Liver (tissue), 9 donors: ENCODE results near the gene CACNA1H. TPM values are rescaled to one million over a fixed set of nuclear protein-coding genes. Genes with fewer than 3 reads are reported as not detected.

ENCODE experiments used
- DNase-seq: peaks from one replicate; pipeline ENCODE4 v3.0.0-alpha.2; 2017; ENCODE audit warnings: low spot score
- H3K27ac ChIP-seq, 2 donors: one replicate each; pipeline ENCODE4 v1.7.0; 2013; ENCODE audit warnings: inconsistent platforms in 2 of 2, low read length in 2 of 2, control low read depth in 1 of 2, low read depth in 1 of 2, mild to moderate bottlenecking in 1 of 2
- H3K27me3 ChIP-seq, 4 donors: one replicate each; pipeline versions ENCODE4 v1.6.1 to v1.7.0; 2013; ENCODE audit warnings: low read length in 3 of 4, inconsistent platforms in 1 of 4, mild to moderate bottlenecking in 1 of 4, moderate library complexity in 1 of 4; ENCODE audit not compliant: control insufficient read depth in 4 of 4, insufficient read depth in 4 of 4
- H3K36me3 ChIP-seq, 4 donors: one replicate each; pipeline versions ENCODE4 v1.6.1 to v1.7.0; 2013; ENCODE audit warnings: low read length in 3 of 4, mild to moderate bottlenecking in 3 of 4, low read depth in 1 of 4, moderate library complexity in 1 of 4; ENCODE audit not compliant: control insufficient read depth in 4 of 4, insufficient read depth in 3 of 4
- H3K4me1 ChIP-seq, 4 donors: one replicate each; pipeline versions ENCODE4 v1.6.1 to v1.7.0; 2013; ENCODE audit warnings: low read length in 3 of 4, mild to moderate bottlenecking in 3 of 4, moderate library complexity in 1 of 4; ENCODE audit not compliant: control insufficient read depth in 4 of 4, insufficient read depth in 4 of 4
- H3K4me3 ChIP-seq, 3 donors: one replicate each; pipeline versions ENCODE4 v1.6.1 to v1.7.0; 2013; ENCODE audit warnings: low read length in 3 of 3, control low read depth in 1 of 3, low read depth in 1 of 3, mild to moderate bottlenecking in 1 of 3
- H3K9ac ChIP-seq, 2 donors: one replicate each; pipeline ENCODE4 v1.7.0; 2013; ENCODE audit warnings: low read length in 2 of 2, mild to moderate bottlenecking in 2 of 2, moderate library complexity in 2 of 2, control low read depth in 1 of 2, low read depth in 1 of 2
- H3K9me3 ChIP-seq, 4 donors: one replicate each; pipeline versions ENCODE4 v1.6.1 to v1.7.0; 2013; ENCODE audit warnings: low read length in 3 of 4; ENCODE audit not compliant: control insufficient read depth in 4 of 4
- ATF3 ChIP-seq: IDR thresholded peaks from 2 replicates; pipeline ENCODE4 v1.6.1; 2016; ENCODE audit warnings: antibody characterized with exemption
- CTCF ChIP-seq: fragments of 150-350 bp; IDR thresholded peaks from 2 replicates; pipeline ENCODE4 v1.5.1; 2017; ENCODE audit warnings: improper control_type of control experiment, low read depth, low read length; ENCODE audit not compliant: missing input control
- EGR1 ChIP-seq, 2 donors: IDR thresholded peaks; 2 replicates each; pipeline ENCODE4 v1.6.1; 2016 to 2018; ENCODE audit warnings: antibody characterized with exemption in 2 of 2, low read depth in 2 of 2
- FOXA1 ChIP-seq: IDR thresholded peaks from 2 replicates; pipeline ENCODE4 v1.6.1; 2016; ENCODE audit warnings: antibody characterized with exemption
- GABPA ChIP-seq, 2 donors: IDR thresholded peaks in 1 of 2; conservative IDR thresholded peaks in 1 of 2; 2 replicates each; pipeline ENCODE4 v1.6.1; 2016; ENCODE audit warnings: antibody characterized with exemption in 2 of 2, mild to moderate bottlenecking in 1 of 2, moderate library complexity in 1 of 2
- HNF4A ChIP-seq, 2 donors: conservative IDR thresholded peaks; 2 replicates each; pipeline ENCODE4 v1.6.1; 2016; ENCODE audit warnings: antibody characterized with exemption in 2 of 2, mild to moderate bottlenecking in 2 of 2
- HNF4G ChIP-seq: IDR thresholded peaks from 2 replicates; pipeline ENCODE4 v1.6.1; 2016; ENCODE audit warnings: antibody characterized with exemption
- JUND ChIP-seq, 2 donors: IDR thresholded peaks; 2 replicates each; pipeline ENCODE4 v1.6.1; 2016; ENCODE audit warnings: antibody characterized with exemption in 2 of 2
- NR2F2 ChIP-seq: IDR thresholded peaks from 2 replicates; pipeline ENCODE4 v1.6.1; 2016; ENCODE audit warnings: antibody characterized with exemption
- RAD21 ChIP-seq, 2 donors: IDR thresholded peaks; 2 replicates each; pipeline ENCODE4 v1.6.1; 2016; ENCODE audit warnings: antibody characterized with exemption in 2 of 2, mild to moderate bottlenecking in 2 of 2
- REST ChIP-seq: IDR thresholded peaks from 2 replicates; pipeline ENCODE4 v1.6.1; 2016; ENCODE audit warnings: antibody characterized with exemption, mild to moderate bottlenecking
- RXRA ChIP-seq, 2 donors: IDR thresholded peaks; 2 replicates each; pipeline ENCODE4 v1.6.1; 2017 to 2018; ENCODE audit warnings: antibody characterized with exemption in 2 of 2, mild to moderate bottlenecking in 1 of 2
- SP1 ChIP-seq: IDR thresholded peaks from 2 replicates; pipeline ENCODE4 v1.6.1; 2018; ENCODE audit warnings: antibody characterized with exemption, mild to moderate bottlenecking
- TAF1 ChIP-seq: conservative IDR thresholded peaks from 2 replicates; pipeline ENCODE4 v1.6.1; 2016; ENCODE audit warnings: antibody characterized with exemption, mild to moderate bottlenecking
- YY1 ChIP-seq: IDR thresholded peaks from 2 replicates; pipeline ENCODE4 v1.6.1; 2016; ENCODE audit warnings: antibody characterized with exemption, mild to moderate bottlenecking
- WGBS: extraction: QIAGEN DNeasy Blood & Tissue Kit; methylation state at CpG from one replicate; pipeline ENCODE4 v1.1.7; 2013; 5-methylcytosine and 5-hydroxymethylcytosine counted together
- polyA plus RNA-seq, 2 donors: library from polyadenylated mRNA; stranded (reverse) in 1 of 2; unstranded in 1 of 2; fragments of 200-250 nt in 1 of 2; fragments of >200 nt in 1 of 2; fragmentation: Nextera tagmentation in 1 of 2; extraction: Ambion mirVana in 1 of 2; gene quantifications; one replicate each; pipeline versions ENCODE4 v1.2.1 to v1.2.3, GENCODE V29; 2013 to 2015
- total RNA-seq, 2 donors: library from RNA; depleted of rRNA; stranded (reverse); fragments of >200 nt; gene quantifications; one replicate each; pipeline ENCODE4 v1.2.3, GENCODE V29; 2014
- TF ChIP-seq, protein P1 (sequence below): IDR thresholded peaks from 2 replicates; pipeline ENCODE4 v1.6.1; 2016; ENCODE audit warnings: antibody characterized with exemption
- donor health status: healthy.
- donor health status: healthy.
- donor health status: healthy.
- donor health status: healthy.
- donor health status: healthy.

The CACNA1H gene
- total and polyA plus RNA-seq, 4 donors = 0.21 to 8.5 (median 6.1) TPM

DNA sequence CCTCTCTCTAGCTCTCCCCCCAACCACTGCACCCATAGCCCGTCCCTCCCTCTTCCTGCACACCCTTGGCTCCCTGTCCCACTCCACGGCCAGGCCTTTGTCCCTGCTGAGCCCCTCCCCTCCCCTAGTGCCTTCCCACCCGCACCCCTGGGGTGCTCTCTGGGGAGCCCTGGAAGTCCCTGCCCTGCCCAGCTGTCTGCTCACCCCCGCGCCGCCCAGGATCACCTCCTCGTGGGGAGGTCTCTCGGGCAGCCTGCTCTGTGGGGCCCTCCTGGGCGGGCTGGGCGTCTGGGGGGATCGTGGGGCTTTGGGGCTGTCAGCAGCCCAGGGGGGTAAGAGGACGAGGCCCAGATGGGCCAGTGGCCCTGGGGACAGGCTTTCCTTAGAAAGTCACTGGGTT, 18.1 kb downstream of the CACNA1H start:
- Histone ChIP-seq H3K36me3 (peaks cover 0 to 3% (median 0%) of the 10 kb centered on the region in 4 donors), H3K27ac (no peak overlapping the region), H3K9me3 (no peaks in the 10 kb centered on the region), H3K27me3 (no peaks in the 10 kb centered on the region), H3K4me1 (peaks cover 0 to 16% (median 9%) of the 10 kb centered on the region in 4 donors), H3K9ac (no peak overlapping the region), H3K4me3 (no peak overlapping the region)
- 83% methylated on average over 12 of the region's 12 CpGs for WGBS
- TF ChIP-seq JUND (IDR thresholded peaks at IDR 0.05) = no peak
- no peak for TF ChIP-seq FOXA1
- TF ChIP-seq HNF4A (conservative IDR thresholded peaks at IDR 0.05) = no peak
- TF ChIP-seq HNF4G = no peak
- no peak for TF ChIP-seq GABPA (IDR thresholded peaks at IDR 0.05 in 1 of 2, conservative IDR thresholded peaks at IDR 0.05 in 1 of 2)
- no peak for TF ChIP-seq REST
- no peak for TF ChIP-seq TAF1
- no peak for TF ChIP-seq SP1
- no peak for TF ChIP-seq RXRA (IDR thresholded peaks at IDR 0.05)
- no peak for TF ChIP-seq CTCF
- no peak for DNase-seq

- no peak for DNase-seq
- TF ChIP-seq RXRA (IDR thresholded peaks at IDR 0.05) (no peak), HNF4G (no peak), SP1 (no peak), RAD21 (IDR thresholded peaks at IDR 0.05) (no peak), YY1 (no peak)
- Histone ChIP-seq H3K9ac (no peak overlapping the region), H3K27ac (no peak overlapping the region), H3K36me3 (peaks cover 0 to under 1% (median 0%) of the 10 kb centered on the region in 4 donors), H3K27me3 (no peaks in the 10 kb centered on the region), H3K4me3 (no peak overlapping the region), H3K9me3 (no peaks in the 10 kb centered on the region), H3K4me1 (peaks cover 0 to 18% (median 9%) of the 10 kb centered on the region in 4 donors)
- WGBS = 88% methylated on average over 36 of the region's 36 CpGs
Observed at GRCh38 chr16:1171854-1172428, 19.0 kb downstream of the CACNA1H start.

GRCh38 chr16:1172651-1173050, 19.7 kb downstream of the CACNA1H start:
- no peaks in the 10 kb centered on the region for H3K9me3 ChIP-seq
- H3K9ac ChIP-seq = no peak overlapping the region
- H3K27me3 ChIP-seq = no peaks in the 10 kb centered on the region
- H3K36me3 ChIP-seq = no peaks in the 10 kb centered on the region
- 89% methylated on average over 13 of the region's 13 CpGs for WGBS
- no peak overlapping the region for H3K27ac ChIP-seq
- DNase-seq = no peak
- H3K4me1 ChIP-seq = peaks cover 0 to 18% (median 9%) of the 10 kb centered on the region in 4 donors
- no peak overlapping the region for H3K4me3 ChIP-seq
- TF ChIP-seq CTCF (no peak), YY1 (no peak), TAF1 (no peak), NR2F2 (no peak), JUND (IDR thresholded peaks at IDR 0.05) (no peak), ATF3 (no peak), SP1 (no peak), RXRA (IDR thresholded peaks at IDR 0.05) (no peak), FOXA1 (no peak), HNF4G (no peak), RAD21 (IDR thresholded peaks at IDR 0.05) (no peak), EGR1 (IDR thresholded peaks at IDR 0.05; ENCODE audit: low read depth in 2 of 2) (no peak), HNF4A (conservative IDR thresholded peaks at IDR 0.05) (no peak)
- TF ChIP-seq, protein P1, sequence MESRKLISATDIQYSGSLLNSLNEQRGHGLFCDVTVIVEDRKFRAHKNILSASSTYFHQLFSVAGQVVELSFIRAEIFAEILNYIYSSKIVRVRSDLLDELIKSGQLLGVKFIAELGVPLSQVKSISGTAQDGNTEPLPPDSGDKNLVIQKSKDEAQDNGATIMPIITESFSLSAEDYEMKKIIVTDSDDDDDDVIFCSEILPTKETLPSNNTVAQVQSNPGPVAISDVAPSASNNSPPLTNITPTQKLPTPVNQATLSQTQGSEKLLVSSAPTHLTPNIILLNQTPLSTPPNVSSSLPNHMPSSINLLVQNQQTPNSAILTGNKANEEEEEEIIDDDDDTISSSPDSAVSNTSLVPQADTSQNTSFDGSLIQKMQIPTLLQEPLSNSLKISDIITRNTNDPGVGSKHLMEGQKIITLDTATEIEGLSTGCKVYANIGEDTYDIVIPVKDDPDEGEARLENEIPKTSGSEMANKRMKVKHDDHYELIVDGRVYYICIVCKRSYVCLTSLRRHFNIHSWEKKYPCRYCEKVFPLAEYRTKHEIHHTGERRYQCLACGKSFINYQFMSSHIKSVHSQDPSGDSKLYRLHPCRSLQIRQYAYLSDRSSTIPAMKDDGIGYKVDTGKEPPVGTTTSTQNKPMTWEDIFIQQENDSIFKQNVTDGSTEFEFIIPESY = no peak
